ENCODE data around the gene KLF6. TPM values are rescaled to one million over a fixed set of nuclear protein-coding genes. Genes with fewer than 3 reads are reported as not detected.

Gene KLF6
- polyA plus RNA-seq, 1 donor from 2014 or later, result 10.4 TPM

- no peak overlapping the region for H3K9ac ChIP-seq (ENCODE audit: low read length)
- no peaks in the 10 kb centered on the region for H3K79me2 ChIP-seq (replicated peaks; ENCODE audit: insufficient read depth, low read length)
- H3K4me2 ChIP-seq (ENCODE audit: low read length), result no peak overlapping the region
- no peaks in the 10 kb centered on the region for H3K9me3 ChIP-seq (ENCODE audit: low read length)
- no peaks in the 10 kb centered on the region for H3K9me2 ChIP-seq (ENCODE audit: insufficient read depth, low read length)
- H2AFZ ChIP-seq (ENCODE audit: low read depth, low read length), result no peak overlapping the region
- no peaks in the 10 kb centered on the region for H4K20me1 ChIP-seq (ENCODE audit: insufficient read depth)
- TF ChIP-seq RAD21 (conservative IDR thresholded peaks at IDR 0.05) (no peak), MXI1 (conservative IDR thresholded peaks at IDR 0.05; ENCODE audit: poor library complexity, severe bottlenecking) (no peak), SMC3 (conservative IDR thresholded peaks at IDR 0.05; ENCODE audit: poor library complexity) (no peak), EZH2 (IDR thresholded peaks at IDR 0.05; ENCODE audit: borderline replicate concordance, insufficient read depth, low read length, poor library complexity, severe bottlenecking) (no peak), EP300 (conservative IDR thresholded peaks at IDR 0.05; ENCODE audit: poor library complexity, severe bottlenecking) (no peak), REST (IDR thresholded peaks at IDR 0.05; ENCODE audit: borderline replicate concordance) (no peak), POLR2AphosphoS5 (IDR thresholded peaks at IDR 0.05) (no peak), TAF1 (IDR thresholded peaks at IDR 0.05; ENCODE audit: low read depth) (no peak)
- TF ChIP-seq, protein P1, sequence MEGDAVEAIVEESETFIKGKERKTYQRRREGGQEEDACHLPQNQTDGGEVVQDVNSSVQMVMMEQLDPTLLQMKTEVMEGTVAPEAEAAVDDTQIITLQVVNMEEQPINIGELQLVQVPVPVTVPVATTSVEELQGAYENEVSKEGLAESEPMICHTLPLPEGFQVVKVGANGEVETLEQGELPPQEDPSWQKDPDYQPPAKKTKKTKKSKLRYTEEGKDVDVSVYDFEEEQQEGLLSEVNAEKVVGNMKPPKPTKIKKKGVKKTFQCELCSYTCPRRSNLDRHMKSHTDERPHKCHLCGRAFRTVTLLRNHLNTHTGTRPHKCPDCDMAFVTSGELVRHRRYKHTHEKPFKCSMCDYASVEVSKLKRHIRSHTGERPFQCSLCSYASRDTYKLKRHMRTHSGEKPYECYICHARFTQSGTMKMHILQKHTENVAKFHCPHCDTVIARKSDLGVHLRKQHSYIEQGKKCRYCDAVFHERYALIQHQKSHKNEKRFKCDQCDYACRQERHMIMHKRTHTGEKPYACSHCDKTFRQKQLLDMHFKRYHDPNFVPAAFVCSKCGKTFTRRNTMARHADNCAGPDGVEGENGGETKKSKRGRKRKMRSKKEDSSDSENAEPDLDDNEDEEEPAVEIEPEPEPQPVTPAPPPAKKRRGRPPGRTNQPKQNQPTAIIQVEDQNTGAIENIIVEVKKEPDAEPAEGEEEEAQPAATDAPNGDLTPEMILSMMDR (IDR thresholded peaks at IDR 0.05; ENCODE audit: poor library complexity, severe bottlenecking), result no peak
- H3K4me3 ChIP-seq (ENCODE audit: low read length), result no peak overlapping the region
- H3K36me3 ChIP-seq (ENCODE audit: insufficient read depth, low read length), result no peaks in the 10 kb centered on the region
- peaks cover 3% of the 10 kb centered on the region for H3F3A ChIP-seq (ENCODE audit: insufficient read depth, low read length, poor library complexity, severe bottlenecking)
- no peaks in the 10 kb centered on the region for H3K27me3 ChIP-seq (ENCODE audit: insufficient read depth, low read depth, low read length)
- no peak overlapping the region for H3K27ac ChIP-seq (ENCODE audit: low read length)
Measured at GRCh38 chr10:3806603-3807002, 21.6 kb upstream of the KLF6 start.

DNA sequence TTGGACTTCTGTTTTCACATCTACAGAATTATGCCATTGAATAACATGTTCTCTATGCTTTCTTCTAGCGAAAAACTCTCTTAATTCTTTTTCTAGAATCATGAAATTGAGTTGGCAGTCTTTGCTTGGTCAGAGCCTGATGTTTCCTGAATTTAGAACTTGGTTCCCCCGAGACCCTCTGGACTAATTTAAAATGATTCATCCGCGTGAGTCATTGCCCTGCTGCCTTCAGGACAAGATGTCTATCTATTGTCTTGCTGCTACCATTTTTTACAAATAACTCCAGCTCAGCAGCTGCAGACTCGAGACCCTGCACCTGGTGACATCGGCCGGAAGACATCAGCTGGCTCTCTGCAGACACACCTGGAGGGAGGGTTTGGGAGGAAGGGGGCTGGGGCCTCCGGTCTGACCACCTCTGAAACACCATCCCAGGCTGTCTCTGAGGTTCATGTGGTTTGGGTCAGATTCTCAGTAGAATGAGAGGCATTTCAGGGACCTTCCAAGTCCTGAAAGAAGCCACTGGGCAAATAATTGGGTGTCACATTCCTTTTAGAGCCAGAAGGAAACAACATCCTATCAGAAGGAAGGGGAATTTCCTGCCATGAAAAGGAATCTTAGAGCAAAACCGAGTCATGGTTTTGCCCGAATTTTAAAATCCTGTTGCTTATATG is 20.9 kb upstream of the KLF6 start:
- Histone ChIP-seq H3K9ac (ENCODE audit: low read length) (no peak overlapping the region), H3K4me2 (ENCODE audit: low read length) (no peak overlapping the region), H3F3A (ENCODE audit: insufficient read depth, low read length, poor library complexity, severe bottlenecking) (peaks cover 3% of the 10 kb centered on the region), H2AFZ (ENCODE audit: low read depth, low read length) (no peak overlapping the region), H3K4me3 (ENCODE audit: low read length) (no peak overlapping the region), H4K20me1 (ENCODE audit: insufficient read depth) (no peaks in the 10 kb centered on the region), H3K9me3 (ENCODE audit: low read length) (no peaks in the 10 kb centered on the region), H3K79me2 (replicated peaks; ENCODE audit: insufficient read depth, low read length) (no peaks in the 10 kb centered on the region), H3K36me3 (ENCODE audit: insufficient read depth, low read length) (no peaks in the 10 kb centered on the region), H3K9me2 (ENCODE audit: insufficient read depth, low read length) (no peaks in the 10 kb centered on the region), H3K27me3 (ENCODE audit: insufficient read depth, low read depth, low read length) (no peaks in the 10 kb centered on the region), H3K27ac (ENCODE audit: low read length) (no peak overlapping the region)
- TF ChIP-seq MXI1 (conservative IDR thresholded peaks at IDR 0.05; ENCODE audit: poor library complexity, severe bottlenecking), result no peak
- no peak for TF ChIP-seq REST (IDR thresholded peaks at IDR 0.05; ENCODE audit: borderline replicate concordance)
- no peak for TF ChIP-seq TAF1 (IDR thresholded peaks at IDR 0.05; ENCODE audit: low read depth)

All from neural cell (in vitro differentiated cells).